ENCODE results near the gene LRRC8D.

GRCh38 chr1:89971600-89971999 is 150.8 kb downstream of the LRRC8D start:
- TF ChIP-seq, protein P1, sequence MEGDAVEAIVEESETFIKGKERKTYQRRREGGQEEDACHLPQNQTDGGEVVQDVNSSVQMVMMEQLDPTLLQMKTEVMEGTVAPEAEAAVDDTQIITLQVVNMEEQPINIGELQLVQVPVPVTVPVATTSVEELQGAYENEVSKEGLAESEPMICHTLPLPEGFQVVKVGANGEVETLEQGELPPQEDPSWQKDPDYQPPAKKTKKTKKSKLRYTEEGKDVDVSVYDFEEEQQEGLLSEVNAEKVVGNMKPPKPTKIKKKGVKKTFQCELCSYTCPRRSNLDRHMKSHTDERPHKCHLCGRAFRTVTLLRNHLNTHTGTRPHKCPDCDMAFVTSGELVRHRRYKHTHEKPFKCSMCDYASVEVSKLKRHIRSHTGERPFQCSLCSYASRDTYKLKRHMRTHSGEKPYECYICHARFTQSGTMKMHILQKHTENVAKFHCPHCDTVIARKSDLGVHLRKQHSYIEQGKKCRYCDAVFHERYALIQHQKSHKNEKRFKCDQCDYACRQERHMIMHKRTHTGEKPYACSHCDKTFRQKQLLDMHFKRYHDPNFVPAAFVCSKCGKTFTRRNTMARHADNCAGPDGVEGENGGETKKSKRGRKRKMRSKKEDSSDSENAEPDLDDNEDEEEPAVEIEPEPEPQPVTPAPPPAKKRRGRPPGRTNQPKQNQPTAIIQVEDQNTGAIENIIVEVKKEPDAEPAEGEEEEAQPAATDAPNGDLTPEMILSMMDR (conservative IDR thresholded peaks at IDR 0.05; ENCODE audit: low read depth, low read length) = no peak
- TF ChIP-seq POLR2A (IDR thresholded peaks at IDR 0.05; ENCODE audit: low read depth, low read length) (no peak), BHLHE40 (IDR thresholded peaks at IDR 0.05; ENCODE audit: low read depth, low read length) (no peak), SMC3 (IDR thresholded peaks at IDR 0.05; ENCODE audit: low read depth, low read length) (no peak), MXI1 (IDR thresholded peaks at IDR 0.05; ENCODE audit: borderline replicate concordance, low read depth, low read length) (no peak), NFE2L2 (IDR thresholded peaks at IDR 0.05; ENCODE audit: low read depth, low read length) (no peak), MAZ (IDR thresholded peaks at IDR 0.05; ENCODE audit: borderline replicate concordance, low read depth, low read length) (no peak), RAD21 (IDR thresholded peaks at IDR 0.05; ENCODE audit: low read length) (no peak), MAFK (IDR thresholded peaks at IDR 0.05; ENCODE audit: low read depth, low read length) (no peak), ELK1 (IDR thresholded peaks at IDR 0.05; ENCODE audit: borderline replicate concordance, low read depth, low read length) (no peak), CEBPB (IDR thresholded peaks at IDR 0.05; ENCODE audit: low read depth, low read length) (no peak), RFX5 (IDR thresholded peaks at IDR 0.05; ENCODE audit: low read depth, low read length) (no peak), USF2 (IDR thresholded peaks at IDR 0.05; ENCODE audit: low read depth, low read length) (no peak), FOS (IDR thresholded peaks at IDR 0.05; ENCODE audit: low read depth, low read length) (no peak)
